HepG2 (cell line): Measurements from ENCODE around the gene PDSS2. TPM values are rescaled to one million over a fixed set of nuclear protein-coding genes. Genes with fewer than 3 reads are reported as not detected.

Experiments used
- AGO2 ChIP-seq: fragments of 200-400 bp; formaldehyde crosslinking; optimal IDR thresholded peaks from 2 replicates; pipeline ENCODE3; 2017; ENCODE audit warnings: mild to moderate bottlenecking, low read depth, low read length, moderate library complexity
- AKAP8 ChIP-seq: sonication (generic); formaldehyde crosslinking; IDR thresholded peaks from 2 replicates; pipeline ENCODE4 v1.5.1; 2020; ENCODE audit warnings: mild to moderate bottlenecking, missing genetic modification reagents
- CCAR2 ChIP-seq: fragments of 200-400 bp; formaldehyde crosslinking; optimal IDR thresholded peaks from 2 replicates; pipeline ENCODE3; 2018; ENCODE audit warnings: low read depth, mild to moderate bottlenecking, low read length, moderate library complexity
- FOXP4 ChIP-seq: sonication (generic); formaldehyde crosslinking; IDR thresholded peaks from 2 replicates; pipeline ENCODE4 v1.4.0; 2020; ENCODE audit warnings: missing genetic modification reagents
- HIVEP1 ChIP-seq: sonication (generic); formaldehyde crosslinking; IDR thresholded peaks from 2 replicates; pipeline ENCODE4 v1.4.0; 2020; ENCODE audit warnings: mild to moderate bottlenecking, missing genetic modification reagents
- JUND ChIP-seq: sonication (generic); formaldehyde crosslinking; IDR thresholded peaks from 2 replicates; pipeline ENCODE4 v1.8.0; 2022; ENCODE audit warnings: mild to moderate bottlenecking, missing genetic modification reagents
- KDM5A ChIP-seq: fragments of 200-600 bp; sonication (generic); IDR thresholded peaks from 2 replicates; pipeline ENCODE4 v1.7.0; 2018; ENCODE audit warnings: antibody characterized with exemption, mild to moderate bottlenecking, low read length, borderline replicate concordance
- MYC ChIP-seq: sonication (generic); formaldehyde crosslinking; IDR thresholded peaks from 2 replicates; pipeline ENCODE4 v1.9.0; 2021; ENCODE audit warnings: missing genetic modification reagents, borderline replicate concordance
- NBN ChIP-seq: fragments of 450-650 bp; conservative IDR thresholded peaks from 2 replicates; pipeline ENCODE4 v1.6.1; 2017
- RBAK ChIP-seq: sonication (generic); formaldehyde crosslinking; IDR thresholded peaks from 2 replicates; pipeline ENCODE4 v1.5.1; 2020; ENCODE audit warnings: mild to moderate bottlenecking, missing genetic modification reagents
- RXRA ChIP-seq: sonication (generic); formaldehyde crosslinking; IDR thresholded peaks from 2 replicates; pipeline ENCODE4 v1.5.1; 2020; ENCODE audit warnings: missing genetic modification reagents
- SAP130 ChIP-seq: IDR thresholded peaks from 2 replicates; pipeline ENCODE4 v1.6.1; 2016; ENCODE audit warnings: low read depth
- SYNCRIP ChIP-seq: fragments of 200-400 bp; formaldehyde crosslinking; IDR thresholded peaks from 2 replicates; pipeline ENCODE4 v1.6.1; 2018; ENCODE audit warnings: mild to moderate bottlenecking, low read depth, low read length; ENCODE audit not compliant: insufficient read depth
- YEATS2 ChIP-seq: sonication (generic); formaldehyde crosslinking; IDR thresholded peaks from 2 replicates; pipeline ENCODE4 v1.4.0; 2020; ENCODE audit warnings: missing genetic modification reagents, borderline replicate concordance
- ZFP37 ChIP-seq: sonication (generic); formaldehyde crosslinking; IDR thresholded peaks from 2 replicates; pipeline ENCODE4 v1.4.0; 2020; ENCODE audit warnings: missing genetic modification reagents, borderline replicate concordance
- ZNF136 ChIP-seq: sonication (generic); formaldehyde crosslinking; IDR thresholded peaks from 2 replicates; pipeline ENCODE4 v1.8.1; 2022; ENCODE audit warnings: low read depth, mild to moderate bottlenecking, moderate library complexity, missing genetic modification reagents
- ZNF33A ChIP-seq: sonication (generic); formaldehyde crosslinking; IDR thresholded peaks from 2 replicates; pipeline ENCODE4 v1.5.1; 2020; ENCODE audit warnings: missing genetic modification reagents, mild to moderate bottlenecking, moderate library complexity, borderline replicate concordance
- ZNF570 ChIP-seq: sonication (generic); formaldehyde crosslinking; IDR thresholded peaks from 2 replicates; pipeline ENCODE4 v1.4.0; 2020; ENCODE audit warnings: mild to moderate bottlenecking, missing genetic modification reagents, borderline replicate concordance
- ZNF619 ChIP-seq: sonication (generic); formaldehyde crosslinking; IDR thresholded peaks from 2 replicates; pipeline ENCODE4 v1.4.0; 2020; ENCODE audit warnings: mild to moderate bottlenecking, missing genetic modification reagents
- ZNF691 ChIP-seq: sonication (generic); formaldehyde crosslinking; IDR thresholded peaks from 2 replicates; pipeline ENCODE4 v1.4.0; 2020; ENCODE audit warnings: missing genetic modification reagents, low read depth, mild to moderate bottlenecking, borderline replicate concordance
- polyA plus RNA-seq, 8 experiments: library from polyadenylated mRNA; depleted of rRNA in 3 of 8; stranded (reverse) in 7 of 8; unstranded in 1 of 8; fragments of >200 nt; fragmentation: Illumina TruSeq in 4 of 8; extraction: Trizol in 4 of 8; gene quantifications; 2 replicates each; pipeline versions ENCODE4 v1.2.1 to v1.2.3, GENCODE V29; 2011 to 2016; ENCODE audit warnings: low read depth in 4 of 8, missing spikeins in 1 of 8, mixed read lengths in 1 of 8; ENCODE audit not compliant: insufficient read depth in 1 of 8
- total RNA-seq, 5 experiments: library from RNA; depleted of rRNA; stranded (reverse); fragments of >200 nt; fragmentation: Illumina TruSeq; extraction: Trizol; gene quantifications; 2 replicates each; pipeline ENCODE4 v1.2.3, GENCODE V29; 2016; ENCODE audit warnings: low read depth in 1 of 5
- TF ChIP-seq, protein P1 (sequence below), 2 experiments: sonication (generic) in 1 of 2; formaldehyde crosslinking in 1 of 2; IDR thresholded peaks; 2 replicates each; pipeline versions ENCODE4 v1.4.0 to v1.6.1; 2016 to 2020; ENCODE audit warnings: borderline replicate concordance in 1 of 2, low read depth in 1 of 2, mild to moderate bottlenecking in 1 of 2, missing genetic modification reagents in 1 of 2

PDSS2 gene
- total and polyA plus RNA-seq, 2 of the 13 experiments (the other 11 are each of a cell fraction or from before 2014, with no cell fraction given): 16.2 to 17.0 TPM

DNA sequence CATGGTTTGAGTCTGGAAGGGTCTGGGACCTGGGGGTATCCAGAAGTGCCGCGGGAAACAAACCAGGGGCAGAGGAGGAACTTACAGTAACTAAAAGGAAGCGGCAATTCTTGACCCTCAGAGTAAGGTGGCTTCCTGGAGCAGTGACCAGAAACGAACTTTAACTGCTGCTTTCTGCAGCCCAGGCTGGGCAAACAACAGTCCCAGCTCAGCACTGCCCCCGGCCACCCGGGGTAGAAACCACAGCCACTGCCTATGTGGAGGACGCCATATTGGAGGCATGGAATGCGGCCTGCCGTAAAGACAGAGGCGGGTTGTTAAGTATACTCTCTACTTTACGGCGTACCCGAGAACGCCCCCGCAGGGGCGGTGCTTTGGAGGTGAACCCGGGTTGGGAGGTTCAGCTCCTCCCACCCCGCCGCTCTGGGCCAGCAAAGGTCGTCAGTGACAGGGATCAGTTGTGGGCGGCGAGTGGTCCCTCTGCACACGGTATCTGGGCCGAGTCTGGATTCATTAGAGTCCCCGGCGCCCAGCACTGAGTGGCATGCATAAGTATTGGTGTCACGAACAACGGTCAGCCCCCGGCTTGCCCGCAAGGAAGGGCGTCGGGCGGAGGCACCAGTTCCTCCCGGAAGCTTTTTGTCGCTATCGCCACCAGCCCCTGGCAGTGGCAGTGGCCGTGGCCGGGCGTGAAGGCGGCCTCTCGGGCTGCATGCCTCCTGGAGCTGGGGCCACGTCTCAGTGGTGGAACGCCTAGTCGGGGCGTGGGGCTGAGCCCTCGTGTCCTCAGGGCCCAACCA is at the start of gene PDSS2 (continued):
- TF ChIP-seq, protein P1, sequence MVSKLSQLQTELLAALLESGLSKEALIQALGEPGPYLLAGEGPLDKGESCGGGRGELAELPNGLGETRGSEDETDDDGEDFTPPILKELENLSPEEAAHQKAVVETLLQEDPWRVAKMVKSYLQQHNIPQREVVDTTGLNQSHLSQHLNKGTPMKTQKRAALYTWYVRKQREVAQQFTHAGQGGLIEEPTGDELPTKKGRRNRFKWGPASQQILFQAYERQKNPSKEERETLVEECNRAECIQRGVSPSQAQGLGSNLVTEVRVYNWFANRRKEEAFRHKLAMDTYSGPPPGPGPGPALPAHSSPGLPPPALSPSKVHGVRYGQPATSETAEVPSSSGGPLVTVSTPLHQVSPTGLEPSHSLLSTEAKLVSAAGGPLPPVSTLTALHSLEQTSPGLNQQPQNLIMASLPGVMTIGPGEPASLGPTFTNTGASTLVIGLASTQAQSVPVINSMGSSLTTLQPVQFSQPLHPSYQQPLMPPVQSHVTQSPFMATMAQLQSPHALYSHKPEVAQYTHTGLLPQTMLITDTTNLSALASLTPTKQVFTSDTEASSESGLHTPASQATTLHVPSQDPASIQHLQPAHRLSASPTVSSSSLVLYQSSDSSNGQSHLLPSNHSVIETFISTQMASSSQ (IDR thresholded peaks at IDR 0.05; ENCODE audit: low read depth): no peak
- TF ChIP-seq, protein P1 (CRISPR knock-in tag; IDR thresholded peaks at IDR 0.05; ENCODE audit: borderline replicate concordance): peak; percentile 78; the same call in 1 of the 2 replicates
- TF ChIP-seq CCAR2: no peak
- TF ChIP-seq ZNF33A (CRISPR knock-in tag): no peak
- TF ChIP-seq JUND (CRISPR knock-in tag): no peak
- no peak for TF ChIP-seq RBAK (CRISPR knock-in tag)
- TF ChIP-seq ZNF619 (CRISPR knock-in tag): peak; percentile 36
- TF ChIP-seq ZNF136: 0 out of 2 replicates have a peak, but pooled peaks have one; percentile 21
- peak; percentile 81 for TF ChIP-seq AGO2
- TF ChIP-seq YEATS2 (CRISPR knock-in tag): peak; percentile 88
- TF ChIP-seq FOXP4 (CRISPR knock-in tag): peak; percentile 51
- TF ChIP-seq ZFP37 (CRISPR knock-in tag): peak; percentile 21; the same call in 1 of the 2 replicates
- peak; percentile 51; the same call in 1 of the 2 replicates for TF ChIP-seq MYC
- peak; percentile 50; the same call in 1 of the 2 replicates for TF ChIP-seq KDM5A
- TF ChIP-seq ZNF691 (CRISPR knock-in tag): no peak
- TF ChIP-seq AKAP8 (CRISPR knock-in tag): peak; percentile 74; the same call in 1 of the 2 replicates
- TF ChIP-seq NBN: no peak
- peak; percentile 90 for TF ChIP-seq RXRA
- no peak for TF ChIP-seq SYNCRIP
- TF ChIP-seq ZNF570: 0 out of 2 replicates have a peak, but pooled peaks have one; percentile 59
- TF ChIP-seq SAP130: peak; percentile 85
- TF ChIP-seq HIVEP1 (CRISPR knock-in tag): peak; percentile 40; the same call in 1 of the 2 replicates
